Measurements from ENCODE around the gene SHC4. TPM values are rescaled to one million over a fixed set of nuclear protein-coding genes. Genes with fewer than 3 reads are reported as not detected.
A peak's percentile ranks its signal among the peaks of the same experiment; 100 is the strongest.

The SHC4 gene
- total and polyA plus RNA-seq, 7 donors: 0.10 to 1.0 (median 0.25) TPM; not detected in 1

- 39 to 48% (median 47%) methylated on average over 4 of the region's 4 CpGs for WGBS, 3 donors
- TF ChIP-seq CTCF (IDR thresholded peaks at IDR 0.05): no peak
- ATAC-seq (no peak), DNase-seq (no peak)
- Histone ChIP-seq H3K9me3 (no peaks in the 10 kb centered on the region), H3K36me3 (ENCODE audit: insufficient read depth in 1 of 2, low read depth in 1 of 2) (no peaks in the 10 kb centered on the region), H3K27ac (no peak overlapping the region), H3K27me3 (ENCODE audit: insufficient read depth in 3 of 3, low read length in 2 of 3) (peaks cover 0 to 3% (median 0%) of the 10 kb centered on the region in 3 donors), H3K4me1 (no peaks in the 10 kb centered on the region), H3K4me3 (no peak overlapping the region)
- intact Hi-C loops (cut with DNase I): no loop called here
Measured at GRCh38 chr15:48981941-48982340, 18.2 kb upstream of the SHC4 start.

GRCh38 chr15:48978638-48979037 is 14.9 kb upstream of the SHC4 start:
- ATAC-seq: no peak
- Histone ChIP-seq H3K4me3 (no peak overlapping the region), H3K27me3 (ENCODE audit: insufficient read depth in 3 of 3, low read length in 2 of 3) (peaks cover 0 to 3% (median 0%) of the 10 kb centered on the region in 3 donors), H3K9me3 (no peaks in the 10 kb centered on the region), H3K4me1 (peaks cover 4% of the 10 kb centered on the region), H3K27ac (no peak overlapping the region), H3K36me3 (ENCODE audit: insufficient read depth in 1 of 2, low read depth in 1 of 2) (no peaks in the 10 kb centered on the region)
- 48 to 69% (median 54%) methylated on average over 2 of the region's 2 CpGs for WGBS, 3 donors
- DNase-seq: no peak
- no peak for TF ChIP-seq CTCF (IDR thresholded peaks at IDR 0.05)
- intact Hi-C loops (cut with DNase I): no loop called here

GRCh38 chr15:48976444-48977088 is 12.8 kb upstream of the SHC4 start:
- peaks cover 4% of the 10 kb centered on the region for H3K4me1 ChIP-seq
- no peaks in the 10 kb centered on the region for H3K9me3 ChIP-seq
- H3K36me3 ChIP-seq (ENCODE audit: insufficient read depth in 1 of 2, low read depth in 1 of 2): no peaks in the 10 kb centered on the region
- DNase-seq (no peak), ATAC-seq (peak in 2 of 4 donors; percentile 11 to 23)
- H3K27me3 ChIP-seq (ENCODE audit: insufficient read depth in 3 of 3, low read length in 2 of 3): no peaks in the 10 kb centered on the region
- intact Hi-C loops (cut with DNase I): no loop called here
- no peak for TF ChIP-seq CTCF (IDR thresholded peaks at IDR 0.05)
- 84 to 90% (median 90%) methylated on average over 17 of the region's 17 CpGs for WGBS, 3 donors
- peak overlapping the region; percentile 65 for H3K4me3 ChIP-seq
- H3K27ac ChIP-seq: no peak overlapping the region

- peak; percentile 81 to 87 for DNase-seq
- WGBS, 3 donors: 5 to 7% (median 5%) methylated on average over 48 to 53 of the region's 53 CpGs
- Histone ChIP-seq H3K27me3 (ENCODE audit: insufficient read depth in 3 of 3, low read length in 2 of 3) (no peaks in the 10 kb centered on the region), H3K36me3 (ENCODE audit: insufficient read depth in 1 of 2, low read depth in 1 of 2) (no peaks in the 10 kb centered on the region), H3K4me1 (peaks cover 4% of the 10 kb centered on the region), H3K27ac (peak overlapping the region; percentile 44), H3K4me3 (peak overlapping the region; percentile 65), H3K9me3 (no peaks in the 10 kb centered on the region)
- intact Hi-C loops (cut with DNase I): loop anchor here in 1 of 2 donors (2.0 kb wide), 1 partner anchor 113 kb away; no protein-coding TSS in a partner anchor
- peak; percentile 97 to 100 (median 98) for ATAC-seq
- TF ChIP-seq CTCF (IDR thresholded peaks at IDR 0.05): peak; percentile 94
Measured at GRCh38 chr15:48975472-48976419, 12.0 kb upstream of the SHC4 start.

Measured in psoas muscle (tissue), 8 donors.